ENCODE data around the gene DNAJC5.
"Not testable (repeated sequence)": the region's sequence is repeated elsewhere in the genome, so short reads cannot be mapped to it uniquely, and the experiment has no call there.

Gene DNAJC5

DNA sequence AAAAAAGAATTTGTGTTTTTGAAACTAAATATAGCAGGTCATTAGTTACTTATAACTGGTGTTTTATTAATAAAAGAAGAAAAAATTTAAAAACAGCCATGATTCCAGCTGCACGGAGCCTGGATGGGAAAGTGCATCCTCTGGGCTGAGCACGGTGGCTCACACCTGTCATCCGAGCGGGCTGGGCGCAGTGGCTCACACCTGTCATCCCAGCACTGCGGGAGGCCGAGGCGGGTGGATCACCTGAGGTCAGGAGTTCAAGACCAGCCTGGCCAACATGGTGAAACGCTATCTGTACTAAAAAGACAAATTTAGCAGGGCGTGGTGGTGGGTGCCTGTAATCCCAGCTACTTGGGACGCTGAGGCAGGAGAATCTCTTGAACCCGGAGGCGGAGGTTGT lies 14.0 kb upstream of the DNAJC5 start:
- H3K27me3 ChIP-seq (ENCODE audit: insufficient read depth, low read length, poor library complexity); H2AK5ac ChIP-seq (ENCODE audit: low read length); H3K4ac ChIP-seq (ENCODE audit: low read depth, low read length); H3K23ac ChIP-seq (ENCODE audit: low read length); H4K8ac ChIP-seq (ENCODE audit: low read depth, low read length); H3K9ac ChIP-seq (ENCODE audit: low read length); H4K5ac ChIP-seq (ENCODE audit: low read length); H2BK120ac ChIP-seq (ENCODE audit: low read depth, low read length); H3K18ac ChIP-seq (ENCODE audit: low read length); H2BK15ac ChIP-seq (replicated peaks; ENCODE audit: low read depth); H2BK5ac ChIP-seq (ENCODE audit: low read length); H3K4me1 ChIP-seq (ENCODE audit: control insufficient read depth, low read depth, low read length); H3K56ac ChIP-seq (ENCODE audit: low read length); H3K4me3 ChIP-seq (ENCODE audit: low read length); DNase-seq; H3K27ac ChIP-seq (ENCODE audit: low read depth, low read length); H3K79me2 ChIP-seq (ENCODE audit: control insufficient read depth, insufficient read depth, low read length); H3K4me2 ChIP-seq (ENCODE audit: low read length): not testable (repeated sequence)
- Histone ChIP-seq H3K79me1 (ENCODE audit: low read length) (peaks cover 19% of the 10 kb centered on the region), H3K36me3 (ENCODE audit: control insufficient read depth, insufficient read depth, low read length) (peaks cover 20% of the 10 kb centered on the region)
- no CpG with 5 or more reads among the region's 13 CpGs for WGBS (ENCODE audit: extremely low coverage, insufficient coverage, low lambda C conversion rate)

DNA sequence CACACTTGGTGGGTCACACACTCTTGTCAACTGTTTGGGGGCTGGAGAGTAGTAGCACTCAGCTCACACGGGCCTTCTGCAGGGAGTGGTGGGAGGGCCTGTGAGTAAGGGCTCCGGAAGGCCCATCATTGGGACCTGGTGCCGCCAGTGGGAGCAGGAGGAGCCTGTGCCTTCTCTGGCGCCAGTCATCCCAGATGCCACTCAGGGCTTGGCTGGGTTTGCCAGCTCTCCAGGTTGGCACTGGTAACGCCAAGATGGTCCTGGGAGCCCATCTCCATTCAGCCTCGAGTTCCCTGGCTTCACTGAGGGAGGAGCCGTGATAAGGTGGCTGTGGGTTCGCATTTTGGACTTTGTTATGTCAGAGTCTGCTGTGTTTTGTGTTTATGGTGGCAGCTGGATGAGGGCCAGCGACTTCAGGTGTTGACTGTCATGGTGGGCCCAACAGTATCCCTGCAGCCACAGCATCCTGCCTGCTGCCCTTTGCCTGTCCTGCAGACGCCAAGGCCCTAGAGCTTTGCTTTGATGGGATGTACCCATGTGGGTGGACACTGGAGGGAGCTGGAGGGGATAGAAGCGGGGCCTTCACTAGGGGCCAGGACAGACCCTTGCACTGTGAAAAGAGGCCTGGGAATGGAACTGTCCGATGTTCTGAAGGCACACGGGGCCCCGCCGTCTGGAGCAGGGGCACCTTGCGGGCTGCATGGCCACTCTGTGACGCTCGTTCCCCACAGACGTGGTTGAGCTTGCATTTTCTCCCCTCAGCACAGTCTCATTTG lies 13.3 kb upstream of the DNAJC5 start:
- H2BK15ac ChIP-seq (replicated peaks; ENCODE audit: low read depth) = no peak overlapping the region
- no peaks in the 10 kb centered on the region for H3K27me3 ChIP-seq (ENCODE audit: insufficient read depth, low read length, poor library complexity)
- H3K23ac ChIP-seq (ENCODE audit: low read length) = no peak overlapping the region
- peaks cover 16% of the 10 kb centered on the region for H3K36me3 ChIP-seq (ENCODE audit: control insufficient read depth, insufficient read depth, low read length)
- H2BK120ac ChIP-seq (ENCODE audit: low read depth, low read length) = no peak overlapping the region
- H3K4me3 ChIP-seq (ENCODE audit: low read length) = no peak overlapping the region
- peaks cover 5% of the 10 kb centered on the region for H3K79me2 ChIP-seq (ENCODE audit: control insufficient read depth, insufficient read depth, low read length)
- no peak overlapping the region for H4K8ac ChIP-seq (ENCODE audit: low read depth, low read length)
- peak; percentile 22 for DNase-seq
- H2BK5ac ChIP-seq (ENCODE audit: low read length) = no peak overlapping the region
- WGBS (ENCODE audit: extremely low coverage, insufficient coverage, low lambda C conversion rate) = no CpG with 5 or more reads among the region's 19 CpGs
- H3K4me2 ChIP-seq (ENCODE audit: low read length) = no peak overlapping the region
- H2AK5ac ChIP-seq (ENCODE audit: low read length) = no peak overlapping the region
- H3K27ac ChIP-seq (ENCODE audit: low read depth, low read length) = no peak overlapping the region
- no peak overlapping the region for H3K4ac ChIP-seq (ENCODE audit: low read depth, low read length)
- no peak overlapping the region for H3K18ac ChIP-seq (ENCODE audit: low read length)
- H3K9ac ChIP-seq (ENCODE audit: low read length) = no peak overlapping the region
- H3K79me1 ChIP-seq (ENCODE audit: low read length) = peaks cover 14% of the 10 kb centered on the region
- no peaks in the 10 kb centered on the region for H3K4me1 ChIP-seq (ENCODE audit: control insufficient read depth, low read depth, low read length)
- no peak overlapping the region for H3K56ac ChIP-seq (ENCODE audit: low read length)
- no peak overlapping the region for H4K5ac ChIP-seq (ENCODE audit: low read length)

DNA sequence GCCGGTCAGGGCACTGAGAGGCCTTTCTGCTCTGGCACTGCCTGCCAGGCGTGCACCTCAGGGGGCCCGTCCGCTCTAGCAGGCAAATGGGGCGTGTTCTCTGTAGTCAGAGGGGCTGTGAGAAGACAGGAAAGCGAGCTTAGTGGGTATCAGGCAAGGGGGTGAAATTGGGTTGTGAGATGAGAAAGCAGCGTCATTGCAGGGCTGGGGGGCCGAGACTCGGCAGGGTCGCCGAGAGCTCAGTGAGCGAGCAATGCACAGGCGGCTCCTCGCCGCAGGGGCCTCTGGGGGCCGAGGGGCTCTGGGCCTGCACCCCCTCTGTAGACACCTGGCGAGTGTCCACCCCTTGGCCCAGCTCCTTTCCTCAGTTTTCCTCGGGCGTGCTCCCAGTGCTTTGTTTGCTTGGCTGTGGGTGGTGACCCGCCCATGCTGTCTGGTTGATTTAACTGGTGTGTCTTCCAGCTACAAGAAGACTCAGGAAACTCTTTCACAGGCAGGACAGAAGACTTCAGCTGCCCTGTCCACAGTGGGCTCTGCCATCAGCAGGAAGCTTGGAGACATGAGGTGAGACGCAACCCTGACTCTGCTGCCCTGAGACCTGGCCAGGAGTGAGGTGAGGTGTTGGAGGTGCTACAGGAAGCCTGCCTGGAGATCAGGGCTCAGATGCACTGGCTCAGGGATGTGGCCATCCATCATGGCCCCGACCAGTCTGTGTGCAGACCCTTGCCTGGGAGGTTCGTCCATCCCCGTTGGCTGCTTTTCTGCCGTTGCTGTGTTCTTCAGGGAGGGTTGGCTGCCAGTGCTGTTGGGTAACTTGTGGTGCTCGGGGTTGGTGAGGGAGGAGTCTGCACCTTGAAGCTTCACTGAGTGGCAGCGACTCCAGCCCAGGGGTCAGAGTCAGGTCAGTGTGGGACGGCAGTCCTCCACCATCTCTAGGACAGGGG lies 12.4 kb upstream of the DNAJC5 start:
- Histone ChIP-seq H2AK5ac (ENCODE audit: low read length) (no peak overlapping the region), H3K4me3 (ENCODE audit: low read length) (no peak overlapping the region), H2BK15ac (replicated peaks; ENCODE audit: low read depth) (no peak overlapping the region), H3K56ac (ENCODE audit: low read length) (no peak overlapping the region), H2BK5ac (ENCODE audit: low read length) (no peak overlapping the region), H4K5ac (ENCODE audit: low read length) (no peak overlapping the region), H3K27ac (ENCODE audit: low read depth, low read length) (no peak overlapping the region), H3K18ac (ENCODE audit: low read length) (no peak overlapping the region), H3K79me1 (ENCODE audit: low read length) (peaks cover 12% of the 10 kb centered on the region), H4K8ac (ENCODE audit: low read depth, low read length) (no peak overlapping the region), H3K4me1 (ENCODE audit: control insufficient read depth, low read depth, low read length) (no peaks in the 10 kb centered on the region), H3K36me3 (ENCODE audit: control insufficient read depth, insufficient read depth, low read length) (peaks cover 16% of the 10 kb centered on the region), H3K4me2 (ENCODE audit: low read length) (no peak overlapping the region), H3K4ac (ENCODE audit: low read depth, low read length) (no peak overlapping the region), H3K79me2 (ENCODE audit: control insufficient read depth, insufficient read depth, low read length) (peaks cover 5% of the 10 kb centered on the region), H3K9ac (ENCODE audit: low read length) (no peak overlapping the region), H2BK120ac (ENCODE audit: low read depth, low read length) (no peak overlapping the region), H3K27me3 (ENCODE audit: insufficient read depth, low read length, poor library complexity) (no peaks in the 10 kb centered on the region), H3K23ac (ENCODE audit: low read length) (no peak overlapping the region)
- WGBS (ENCODE audit: extremely low coverage, insufficient coverage, low lambda C conversion rate) = no CpG with 5 or more reads among the region's 28 CpGs
- no peak for DNase-seq

DNA sequence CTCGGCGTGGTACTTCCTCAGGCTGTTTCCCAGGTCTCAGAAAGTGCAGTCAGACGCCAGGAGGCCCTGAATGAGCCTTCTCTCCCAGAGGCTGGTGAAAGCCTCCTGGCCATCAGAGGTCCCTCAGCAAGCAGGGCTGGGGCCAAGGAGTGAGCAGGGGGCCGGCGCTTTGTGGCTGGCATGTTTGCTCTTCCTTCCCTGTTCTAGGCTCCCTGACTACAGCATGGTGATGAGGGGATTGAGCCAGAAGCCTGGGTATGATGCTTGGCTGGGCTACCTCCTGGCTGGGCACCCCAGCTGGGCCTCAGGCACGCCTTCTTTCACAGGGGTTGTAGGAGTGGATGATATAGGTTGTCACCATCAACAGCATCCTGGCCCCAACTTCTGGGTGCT lies 11.7 kb upstream of the DNAJC5 start:
- H3K79me1 ChIP-seq (ENCODE audit: low read length) = peaks cover 9% of the 10 kb centered on the region
- no peak overlapping the region for H3K27ac ChIP-seq (ENCODE audit: low read depth, low read length)
- H2BK120ac ChIP-seq (ENCODE audit: low read depth, low read length) = no peak overlapping the region
- H3K27me3 ChIP-seq (ENCODE audit: insufficient read depth, low read length, poor library complexity) = no peaks in the 10 kb centered on the region
- H3K56ac ChIP-seq (ENCODE audit: low read length) = no peak overlapping the region
- H3K4ac ChIP-seq (ENCODE audit: low read depth, low read length) = no peak overlapping the region
- no peak overlapping the region for H4K5ac ChIP-seq (ENCODE audit: low read length)
- H2BK15ac ChIP-seq (replicated peaks; ENCODE audit: low read depth) = no peak overlapping the region
- no peak overlapping the region for H2BK5ac ChIP-seq (ENCODE audit: low read length)
- H3K4me3 ChIP-seq (ENCODE audit: low read length) = no peak overlapping the region
- peaks cover 2% of the 10 kb centered on the region for H3K79me2 ChIP-seq (ENCODE audit: control insufficient read depth, insufficient read depth, low read length)
- no CpG with 5 or more reads among the region's 6 CpGs for WGBS (ENCODE audit: extremely low coverage, insufficient coverage, low lambda C conversion rate)
- H3K9ac ChIP-seq (ENCODE audit: low read length) = no peak overlapping the region
- no peak overlapping the region for H3K4me2 ChIP-seq (ENCODE audit: low read length)
- H3K36me3 ChIP-seq (ENCODE audit: control insufficient read depth, insufficient read depth, low read length) = peaks cover 16% of the 10 kb centered on the region
- H3K23ac ChIP-seq (ENCODE audit: low read length) = no peak overlapping the region
- no peak overlapping the region for H3K18ac ChIP-seq (ENCODE audit: low read length)
- no peak for DNase-seq
- H2AK5ac ChIP-seq (ENCODE audit: low read length) = no peak overlapping the region
- no peak overlapping the region for H4K8ac ChIP-seq (ENCODE audit: low read depth, low read length)
- no peaks in the 10 kb centered on the region for H3K4me1 ChIP-seq (ENCODE audit: control insufficient read depth, low read depth, low read length)

DNA sequence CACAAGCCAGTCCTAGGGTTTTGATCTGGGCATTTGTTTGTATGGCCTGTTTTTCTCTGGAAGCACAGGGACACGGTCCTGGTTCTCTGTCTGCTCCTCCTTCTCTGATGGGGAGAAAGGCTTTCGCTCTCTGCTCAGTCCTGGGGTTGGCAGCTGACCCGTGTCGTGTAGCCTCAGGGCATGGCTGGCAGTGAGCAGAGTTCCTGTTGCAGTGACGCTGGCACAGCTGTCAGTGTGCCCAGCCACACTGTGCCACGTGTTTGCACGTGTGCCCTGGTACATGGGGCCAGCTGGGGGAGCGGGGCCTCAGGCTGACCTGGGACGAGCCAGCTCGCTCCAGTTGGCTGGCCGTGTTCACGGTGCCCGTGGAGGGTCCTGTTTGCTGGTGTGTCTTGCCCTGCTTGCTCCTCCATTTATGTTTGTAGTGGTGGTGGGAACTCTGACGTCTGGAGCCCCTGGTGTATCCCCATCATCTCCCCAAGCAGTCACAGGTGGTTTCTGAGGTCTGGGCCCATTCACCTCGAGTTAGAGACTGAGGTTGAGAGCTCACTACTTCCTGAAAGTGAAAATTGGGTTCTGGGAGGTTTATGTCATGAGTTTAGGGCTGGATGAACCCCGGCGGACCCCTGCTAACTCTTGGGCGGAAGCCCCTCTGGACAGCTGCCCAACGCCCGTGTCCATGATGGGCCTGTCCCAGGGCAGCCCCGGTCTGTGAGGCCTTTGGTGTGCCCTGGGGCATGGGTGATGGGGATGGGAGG lies 10.2 kb upstream of the DNAJC5 start:
- Histone ChIP-seq H2BK120ac (ENCODE audit: low read depth, low read length) (no peak overlapping the region), H4K8ac (ENCODE audit: low read depth, low read length) (no peak overlapping the region), H3K4ac (ENCODE audit: low read depth, low read length) (no peak overlapping the region), H3K9ac (ENCODE audit: low read length) (no peak overlapping the region), H3K79me2 (ENCODE audit: control insufficient read depth, insufficient read depth, low read length) (peaks cover 2% of the 10 kb centered on the region), H3K56ac (ENCODE audit: low read length) (no peak overlapping the region), H2BK15ac (replicated peaks; ENCODE audit: low read depth) (no peak overlapping the region), H3K18ac (ENCODE audit: low read length) (no peak overlapping the region), H3K4me2 (ENCODE audit: low read length) (no peak overlapping the region), H3K79me1 (ENCODE audit: low read length) (peaks cover 5% of the 10 kb centered on the region), H3K23ac (ENCODE audit: low read length) (no peak overlapping the region), H3K36me3 (ENCODE audit: control insufficient read depth, insufficient read depth, low read length) (peaks cover 17% of the 10 kb centered on the region), H3K27ac (ENCODE audit: low read depth, low read length) (no peak overlapping the region), H3K4me3 (ENCODE audit: low read length) (no peak overlapping the region), H2AK5ac (ENCODE audit: low read length) (no peak overlapping the region), H2BK5ac (ENCODE audit: low read length) (no peak overlapping the region), H4K5ac (ENCODE audit: low read length) (no peak overlapping the region), H3K27me3 (ENCODE audit: insufficient read depth, low read length, poor library complexity) (no peaks in the 10 kb centered on the region), H3K4me1 (ENCODE audit: control insufficient read depth, low read depth, low read length) (no peaks in the 10 kb centered on the region)
- no peak for DNase-seq
- WGBS (ENCODE audit: extremely low coverage, insufficient coverage, low lambda C conversion rate) = no CpG with 5 or more reads among the region's 21 CpGs
